ENCODE data around the gene COL5A1.

COL5A1 gene

DNA sequence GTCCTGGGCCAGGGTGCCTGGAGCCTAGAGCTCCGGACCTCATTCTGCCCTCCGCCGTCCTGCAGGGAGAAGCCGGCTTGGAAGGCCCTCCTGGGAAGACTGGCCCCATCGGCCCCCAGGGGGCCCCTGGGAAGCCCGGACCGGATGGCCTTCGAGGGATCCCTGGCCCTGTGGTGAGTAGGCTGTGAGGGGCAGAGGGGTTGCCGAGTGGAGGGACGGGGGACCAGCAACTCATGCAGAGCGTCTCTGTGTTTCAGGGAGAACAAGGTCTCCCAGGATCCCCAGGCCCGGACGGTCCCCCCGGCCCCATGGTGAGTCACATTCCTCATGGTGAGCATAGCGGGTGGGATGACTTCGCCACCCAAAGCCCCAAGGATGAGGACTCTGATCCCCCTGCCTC lies 177.0 kb downstream of the COL5A1 start:
- no peak for DNase-seq (ENCODE audit: low read depth)

DNA sequence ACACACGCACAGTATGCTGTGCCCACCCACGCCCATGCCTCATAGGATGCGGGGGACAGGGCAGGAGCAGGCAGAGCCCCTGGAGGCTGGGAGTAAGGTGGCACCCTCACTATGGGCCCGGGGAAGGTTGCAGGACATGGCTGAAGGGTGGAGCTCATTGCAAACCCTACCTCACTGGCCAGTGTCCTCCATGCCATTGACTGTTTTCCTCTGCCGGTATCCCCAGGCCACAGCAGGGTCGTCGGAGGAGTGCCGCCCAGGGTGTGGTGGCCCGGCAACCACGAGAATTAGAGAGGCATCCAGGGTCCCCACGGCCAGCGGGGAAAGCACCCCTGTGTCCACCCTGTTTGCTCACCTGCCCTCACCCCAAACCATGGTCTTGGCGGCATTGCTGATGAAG lies 179.3 kb downstream of the COL5A1 start:
- no peak for DNase-seq (ENCODE audit: low read depth)

DNA sequence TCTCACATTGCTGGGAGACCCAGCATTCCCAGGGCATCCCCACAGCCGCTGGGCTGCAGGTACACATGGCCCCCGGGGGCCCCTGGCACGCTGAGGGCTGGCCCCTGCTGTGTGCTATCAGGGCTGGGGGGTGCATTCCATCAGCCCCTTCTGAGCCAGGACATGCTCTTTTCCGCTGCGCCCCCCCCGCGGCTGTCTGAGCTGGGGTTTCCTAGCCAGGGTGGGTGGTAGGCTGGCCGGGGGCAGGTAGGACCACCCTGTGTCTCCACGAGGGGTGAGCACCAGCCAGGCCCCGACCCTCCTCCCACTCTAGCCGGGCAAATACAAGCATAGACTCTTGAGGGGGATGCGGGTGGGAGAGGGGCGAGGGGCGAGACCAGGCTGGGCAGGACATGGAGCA lies 180.9 kb downstream of the COL5A1 start:
- DNase-seq (ENCODE audit: low read depth) = no peak

DNA sequence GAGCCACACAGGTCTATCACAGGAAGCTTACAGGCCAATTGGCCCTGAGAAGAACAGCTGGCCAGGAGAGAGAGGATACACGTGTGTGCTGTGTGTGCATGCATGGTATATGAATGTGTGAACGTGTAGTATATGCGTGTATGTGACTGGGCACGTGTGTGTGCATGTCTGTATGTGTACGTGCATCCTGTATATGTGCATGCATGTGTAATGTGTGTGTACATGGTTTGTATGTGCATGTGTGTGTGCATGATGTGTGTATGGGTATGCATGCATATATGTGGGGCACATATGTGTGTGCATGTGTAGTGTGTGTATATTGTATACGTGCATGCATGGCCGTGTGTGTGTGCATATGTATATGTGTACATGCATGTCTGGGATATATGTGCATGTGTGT lies 182.0 kb downstream of the COL5A1 start:
- no peak for DNase-seq (ENCODE audit: low read depth)

DNA sequence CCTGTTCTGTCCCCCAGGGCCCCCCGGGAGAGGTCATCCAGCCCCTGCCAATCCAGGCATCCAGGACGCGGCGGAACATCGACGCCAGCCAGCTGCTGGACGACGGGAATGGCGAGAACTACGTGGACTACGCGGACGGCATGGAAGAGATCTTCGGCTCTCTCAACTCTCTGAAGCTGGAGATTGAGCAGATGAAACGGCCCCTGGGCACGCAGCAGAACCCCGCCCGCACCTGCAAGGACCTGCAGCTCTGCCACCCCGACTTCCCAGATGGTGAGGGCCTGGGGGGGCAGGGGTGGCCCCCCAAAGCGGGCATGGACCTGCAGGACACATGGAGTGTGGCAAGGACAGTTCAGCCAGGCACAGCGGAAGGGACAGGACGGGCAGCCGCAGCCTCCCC lies 183.0 kb downstream of the COL5A1 start:
- DNase-seq (ENCODE audit: low read depth) = no peak

DNA sequence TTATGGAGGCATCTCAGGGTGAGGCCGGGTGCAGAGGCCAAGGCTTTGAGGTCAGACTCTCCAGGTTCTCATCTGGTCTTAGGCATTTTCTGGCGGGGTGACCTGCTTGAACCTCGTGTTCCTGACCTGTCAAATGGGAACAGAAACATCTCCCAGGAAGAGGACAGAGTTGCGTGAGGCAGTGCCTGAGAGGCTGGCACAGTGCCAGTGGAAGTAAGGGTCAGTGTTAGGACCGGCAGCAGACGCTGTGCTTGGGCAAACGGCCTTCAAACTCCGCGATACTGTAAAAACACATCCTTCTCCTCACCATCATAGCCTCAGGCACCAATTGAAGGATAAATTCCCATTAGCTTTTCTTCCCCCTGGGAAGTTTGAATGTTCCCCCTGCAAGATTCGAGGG lies 183.4 kb downstream of the COL5A1 start:
- no peak for DNase-seq (ENCODE audit: low read depth)

DNA sequence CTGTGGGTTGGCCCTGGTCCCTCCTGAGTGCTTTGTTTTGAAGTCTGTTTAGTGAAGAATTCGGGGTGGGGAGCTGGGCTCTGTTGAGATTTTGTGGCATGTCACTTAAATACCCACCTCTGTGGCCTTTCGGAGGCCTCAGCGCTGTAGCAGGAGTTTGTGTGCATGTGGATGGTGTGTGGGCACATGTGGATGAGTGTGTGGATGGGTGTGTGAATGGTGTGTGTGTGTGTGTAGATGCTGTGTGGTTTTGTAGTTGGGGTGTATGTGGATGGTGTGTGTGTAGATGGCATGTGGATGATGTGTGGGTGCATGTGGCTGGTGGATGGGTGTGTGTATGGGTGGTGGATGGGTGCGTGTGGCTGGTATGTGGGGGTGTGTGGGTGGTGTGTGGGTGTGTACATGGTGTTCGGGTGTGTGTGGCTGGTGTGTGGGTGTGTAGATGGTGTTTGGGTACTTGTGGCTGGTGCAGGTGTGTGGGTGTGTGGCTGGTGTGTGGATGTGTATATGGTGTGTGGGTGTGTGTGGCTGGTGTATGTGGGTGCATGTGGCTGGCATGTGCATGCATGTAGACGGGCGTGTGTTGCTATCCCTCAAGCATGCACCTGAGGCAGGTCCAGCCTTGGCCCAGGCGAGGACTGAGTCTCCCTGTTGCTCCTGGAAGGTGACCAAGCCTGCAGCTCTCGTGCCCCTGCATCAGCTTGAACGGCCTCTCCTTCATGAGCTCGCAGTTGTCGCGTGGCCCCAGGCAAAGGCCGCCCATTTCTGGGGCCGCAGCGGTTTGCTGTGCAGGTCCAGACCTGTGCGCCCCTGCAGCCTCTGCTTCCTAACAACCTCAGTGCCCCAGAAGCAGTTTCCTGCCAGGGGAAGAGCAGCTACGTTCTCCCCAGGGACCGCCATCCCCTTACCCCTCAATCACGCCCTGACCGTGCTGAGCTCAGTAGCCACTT lies 185.0 kb downstream of the COL5A1 start:
- DNase-seq (ENCODE audit: low read depth) = no peak

DNA sequence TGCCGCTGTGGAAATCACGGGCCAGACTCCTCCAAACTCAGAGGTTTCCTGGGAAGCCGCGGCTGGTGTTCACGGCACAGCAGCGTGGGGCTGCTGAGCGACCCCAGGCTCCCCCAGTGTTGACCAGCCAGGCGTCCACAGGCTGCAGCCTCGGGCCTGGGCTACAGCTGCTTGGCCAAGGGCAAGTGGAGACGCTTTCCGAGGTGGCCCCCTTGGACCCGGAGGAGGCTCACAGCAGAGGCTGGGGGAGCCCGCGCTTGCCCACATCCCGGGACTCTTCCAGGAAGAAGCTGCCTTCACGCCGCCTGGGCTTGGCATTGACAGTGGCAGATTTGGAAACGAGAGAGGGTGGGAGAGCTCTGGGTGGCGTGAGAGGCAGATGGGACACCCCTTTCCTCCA lies 186.0 kb downstream of the COL5A1 start:
- no peak for DNase-seq (ENCODE audit: low read depth)

DNA sequence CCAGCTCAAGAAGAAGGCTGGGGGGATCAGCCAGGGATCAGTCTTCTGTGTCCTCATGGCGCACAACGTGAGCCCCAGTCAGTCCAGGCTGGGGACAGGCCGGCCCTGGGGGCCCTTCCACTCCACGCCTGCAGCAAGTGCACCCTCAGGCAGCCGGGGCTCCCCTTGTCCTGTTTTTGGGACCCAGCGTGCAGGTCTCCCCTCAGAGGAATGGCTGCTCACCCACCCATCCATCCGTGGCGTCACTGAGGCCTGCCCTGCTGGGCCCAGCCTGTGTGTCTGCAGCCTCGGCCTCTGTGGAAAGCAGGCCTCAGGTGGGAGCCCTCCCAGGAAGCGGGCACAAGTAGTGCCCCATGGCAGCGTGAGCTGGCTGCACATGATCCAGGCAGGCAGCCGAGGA lies 186.4 kb downstream of the COL5A1 start:
- no peak for DNase-seq (ENCODE audit: low read depth)

DNA sequence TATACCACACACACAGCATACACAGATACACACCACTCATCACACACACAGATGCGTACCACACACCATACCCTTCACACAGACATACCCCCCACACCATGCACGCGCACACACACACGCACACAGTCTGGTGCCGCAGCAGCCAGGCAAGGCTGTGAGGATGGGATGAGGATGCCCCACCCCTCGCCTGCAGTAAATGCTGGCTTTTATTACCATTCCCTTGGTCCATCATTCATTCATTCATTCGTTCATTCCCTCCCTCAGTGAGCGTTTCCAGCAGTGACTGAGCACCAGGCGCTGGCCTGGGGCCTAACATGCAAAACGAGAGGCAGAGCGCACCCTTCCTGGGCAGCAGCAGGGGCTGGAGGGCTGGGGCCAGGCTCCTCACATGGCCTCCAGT lies 187.3 kb downstream of the COL5A1 start:
- DNase-seq (ENCODE audit: low read depth) = no peak

DNA sequence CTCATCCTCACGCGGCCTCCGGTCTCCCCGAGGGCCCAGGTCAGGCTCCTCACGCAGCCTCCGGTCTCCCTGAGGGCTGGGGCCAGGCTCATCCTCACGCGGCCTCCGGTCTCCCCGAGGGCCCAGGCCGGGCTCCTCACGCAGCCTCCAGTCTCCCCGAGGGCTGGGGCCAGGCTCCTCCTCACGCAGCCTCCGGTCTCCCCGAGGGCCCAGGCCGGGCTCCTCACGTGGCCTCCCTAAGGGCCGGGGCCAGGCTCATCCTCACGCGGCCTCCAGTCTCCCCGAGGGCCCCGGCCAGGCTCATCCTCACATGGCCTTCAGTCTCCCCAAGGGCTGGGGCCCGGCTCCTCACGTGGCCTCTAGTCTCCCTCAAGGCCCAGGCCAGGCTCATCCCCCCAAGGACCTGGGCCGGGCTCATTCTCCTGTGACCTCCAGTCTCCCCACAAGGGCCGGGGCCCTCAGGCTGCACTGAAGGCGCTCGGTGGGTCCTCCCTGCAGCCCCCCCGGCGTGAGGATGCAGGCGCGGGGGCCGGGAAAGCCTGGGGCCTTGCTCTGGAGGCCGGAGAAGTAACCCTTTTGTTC lies 187.8 kb downstream of the COL5A1 start:
- DNase-seq (ENCODE audit: low read depth) = no peak

DNA sequence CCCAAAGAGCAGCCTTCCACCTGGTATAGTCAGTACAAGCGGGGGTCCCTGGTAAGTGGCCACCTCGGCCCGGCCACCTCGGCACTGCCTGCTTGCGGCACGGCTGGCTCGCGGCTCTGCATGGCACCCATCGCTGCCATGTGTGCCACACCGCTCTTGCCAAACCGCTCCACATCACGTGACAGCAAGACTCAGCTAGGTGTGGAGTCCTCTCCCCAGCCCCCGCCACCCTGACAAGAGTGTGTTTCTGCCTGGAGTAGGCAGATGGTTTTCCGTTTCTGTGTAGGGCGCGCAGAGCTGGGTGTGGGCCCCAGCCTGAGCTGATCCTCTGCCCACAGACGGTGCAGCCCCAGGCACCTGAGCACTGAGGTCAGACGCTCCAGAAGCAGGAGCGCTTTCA lies 188.5 kb downstream of the COL5A1 start:
- no peak for DNase-seq (ENCODE audit: low read depth)

DNA sequence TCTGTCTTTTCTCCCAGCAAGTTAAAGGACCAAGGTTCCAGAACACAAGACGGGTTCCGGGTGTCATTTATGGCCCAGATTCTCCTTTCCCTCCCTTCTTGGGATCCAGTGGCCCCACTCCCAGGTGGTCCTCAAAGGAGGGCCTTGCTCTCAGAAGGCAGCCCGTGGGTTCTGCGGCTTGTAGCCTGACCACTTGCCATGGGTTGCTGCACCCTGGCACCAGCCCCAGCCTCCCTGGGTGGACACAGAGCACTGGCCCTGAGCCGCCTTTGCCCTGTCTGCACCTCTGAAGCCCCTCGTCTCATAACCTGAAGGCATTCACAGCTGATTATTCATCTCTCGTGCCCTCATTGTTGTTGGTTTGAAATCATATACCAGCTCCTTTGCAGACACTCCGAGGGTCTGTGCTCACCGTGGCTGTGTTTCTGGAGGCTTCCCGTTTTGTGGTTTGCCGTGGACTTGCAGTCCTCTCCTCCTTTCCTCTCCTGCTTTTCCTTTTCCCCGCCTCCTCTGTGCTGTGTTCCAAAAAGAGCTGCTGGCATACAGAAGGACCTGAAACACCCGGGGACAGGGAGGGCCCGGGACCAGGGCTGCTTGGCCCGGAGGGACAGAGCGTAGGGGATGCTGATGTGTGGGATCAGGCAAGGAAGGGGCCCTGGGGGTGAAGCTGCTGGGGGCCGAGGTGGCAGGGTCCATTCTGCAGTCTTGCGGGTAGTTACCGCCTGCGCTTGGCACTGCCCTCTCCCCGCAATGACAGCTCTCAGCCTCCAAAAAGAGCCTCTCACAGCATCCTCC lies 189.5 kb downstream of the COL5A1 start:
- no peak for DNase-seq (ENCODE audit: low read depth)

DNA sequence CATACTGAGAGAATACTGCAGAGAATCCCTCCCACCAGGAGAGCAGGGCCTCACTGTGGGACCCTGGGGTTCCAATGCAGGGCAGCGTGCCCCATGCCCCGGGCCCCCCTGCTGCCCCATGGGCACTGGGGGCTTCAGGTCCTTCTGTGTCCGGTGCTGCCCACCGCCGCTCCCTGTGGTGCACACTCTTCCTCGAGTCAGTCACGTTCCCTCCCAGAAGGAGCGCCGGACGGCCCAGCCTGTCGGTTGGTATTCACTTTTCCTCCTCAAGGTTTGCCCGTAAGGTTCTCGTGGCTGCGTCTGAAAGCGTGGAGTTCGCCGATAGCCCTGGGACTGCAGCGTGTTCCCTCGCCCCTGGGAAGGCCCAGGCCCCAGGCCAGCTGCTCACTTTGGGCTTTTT lies 190.9 kb downstream of the COL5A1 start:
- no peak for DNase-seq (ENCODE audit: low read depth)

DNA sequence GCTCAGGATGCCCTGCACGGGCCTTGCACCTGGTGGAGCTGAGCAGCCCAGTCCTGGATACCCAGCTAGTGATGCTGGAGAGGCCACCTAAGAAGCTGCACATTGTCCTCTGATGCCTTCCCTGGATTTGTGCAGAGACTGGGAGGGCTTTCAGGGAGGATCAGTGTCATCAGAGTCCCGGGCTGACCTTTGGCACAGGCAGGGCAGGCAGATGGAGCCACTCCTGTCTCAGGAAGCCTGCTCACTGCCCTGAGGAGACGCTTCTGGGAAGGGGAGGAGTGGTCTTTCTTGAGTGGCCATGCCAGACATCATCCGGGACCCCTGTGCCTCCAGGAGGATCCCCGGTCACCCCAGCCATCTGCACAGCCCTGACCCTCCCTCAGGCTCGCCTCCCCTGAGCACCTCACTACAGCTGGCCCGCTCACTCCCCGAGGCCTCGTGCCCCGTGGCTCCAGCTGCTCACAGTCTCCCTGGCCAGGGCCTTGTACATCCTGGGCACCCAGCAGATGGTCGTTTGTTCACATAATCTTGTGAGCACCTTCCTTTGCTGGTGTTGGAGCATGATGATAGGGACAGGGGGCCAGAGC lies 191.8 kb downstream of the COL5A1 start:
- no peak for DNase-seq (ENCODE audit: low read depth)

DNA sequence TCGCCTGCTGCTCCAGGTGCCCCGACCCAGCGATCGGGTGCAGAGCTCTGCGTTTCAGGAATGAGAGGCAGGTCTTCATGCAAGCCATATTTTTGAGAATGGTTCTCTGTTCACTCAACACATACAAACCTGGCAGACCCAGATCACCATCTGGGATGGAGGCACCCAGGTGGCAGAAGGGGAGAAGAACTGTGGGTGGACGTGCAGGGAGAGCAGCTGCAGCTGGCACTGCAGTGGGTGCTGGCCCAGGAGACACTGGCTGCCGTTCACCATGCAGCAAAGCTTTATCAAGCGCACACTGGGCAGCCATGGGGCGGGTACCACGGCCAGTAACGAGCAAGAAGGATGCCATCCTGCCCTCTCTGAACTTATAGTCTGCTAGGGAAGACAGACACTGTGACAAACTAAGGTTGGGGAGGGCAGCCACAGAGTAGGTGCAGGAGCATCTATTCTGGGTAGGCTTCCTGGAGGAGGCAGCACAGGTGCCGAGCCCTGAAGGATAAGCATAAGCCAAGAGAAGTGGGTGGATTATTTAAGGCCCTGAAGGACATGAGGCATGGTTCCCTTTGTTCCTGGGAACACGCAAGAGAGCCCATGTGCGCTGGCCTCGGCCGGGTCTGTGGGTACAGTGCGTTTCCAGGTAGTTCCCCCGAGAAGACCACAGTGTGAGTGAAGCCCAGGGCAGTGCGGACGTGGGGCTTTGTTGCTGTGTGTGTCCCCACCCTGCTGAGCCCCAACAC lies 192.8 kb downstream of the COL5A1 start:
- DNase-seq (ENCODE audit: low read depth) = no peak

DNA sequence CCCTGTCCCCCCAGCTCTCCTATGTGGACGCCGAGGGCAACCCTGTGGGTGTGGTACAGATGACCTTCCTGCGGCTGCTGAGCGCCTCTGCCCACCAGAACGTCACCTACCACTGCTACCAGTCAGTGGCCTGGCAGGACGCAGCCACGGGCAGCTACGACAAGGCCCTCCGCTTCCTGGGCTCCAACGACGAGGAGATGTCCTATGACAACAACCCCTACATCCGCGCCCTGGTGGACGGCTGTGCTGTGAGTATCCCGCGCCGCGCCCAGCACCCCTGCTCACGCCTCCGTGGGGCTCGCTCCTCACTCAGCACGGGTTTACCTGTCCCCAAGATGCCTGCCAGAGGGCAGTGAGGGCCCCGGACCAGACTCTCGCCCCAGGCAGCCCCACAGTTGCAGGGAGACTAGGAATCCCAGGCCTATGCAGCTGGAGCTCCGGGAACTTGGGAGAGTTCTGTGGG lies 193.4 kb downstream of the COL5A1 start:
- no peak for DNase-seq (ENCODE audit: low read depth)

DNA sequence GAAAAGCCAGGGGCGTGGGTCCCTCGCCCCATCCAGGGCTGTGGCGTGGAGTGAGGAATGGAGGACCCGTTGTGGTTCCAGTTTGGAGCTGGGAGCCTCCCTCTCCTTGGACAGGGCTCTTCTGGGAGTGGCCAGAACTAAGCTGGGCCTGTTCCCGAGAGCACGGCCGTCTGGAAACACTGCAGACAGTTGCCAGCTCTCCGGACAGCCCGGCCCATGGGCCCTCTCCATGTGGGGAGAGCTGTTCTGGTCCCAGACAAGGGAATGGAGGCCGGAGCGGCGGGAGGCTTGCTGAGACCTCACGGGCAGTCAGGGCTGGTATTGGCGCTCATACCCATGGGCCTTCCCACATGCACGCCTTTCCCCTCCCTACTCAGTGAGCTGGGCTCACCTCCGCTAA lies 193.8 kb downstream of the COL5A1 start:
- no peak for DNase-seq (ENCODE audit: low read depth)

DNA sequence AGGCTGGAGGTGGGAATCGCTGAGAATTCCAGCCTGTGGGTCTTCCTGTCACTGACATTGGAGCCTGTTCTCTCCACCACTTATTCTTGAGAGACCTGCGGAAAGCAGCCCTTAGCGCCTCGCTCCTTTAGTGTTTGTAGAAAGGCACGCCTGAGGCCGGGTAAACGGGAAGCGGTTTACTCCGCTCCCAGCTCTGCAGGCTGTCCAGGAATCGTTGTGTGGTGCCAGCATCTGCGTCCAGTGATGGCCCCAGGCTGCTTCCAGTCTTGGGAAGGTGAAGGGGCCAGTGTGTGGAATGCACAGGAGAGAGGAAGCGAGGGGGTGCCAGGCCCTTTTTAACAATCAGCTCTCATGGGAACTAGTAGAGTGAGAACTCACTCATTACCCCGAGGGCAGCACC lies 194.4 kb downstream of the COL5A1 start:
- no peak for DNase-seq (ENCODE audit: low read depth)

DNA sequence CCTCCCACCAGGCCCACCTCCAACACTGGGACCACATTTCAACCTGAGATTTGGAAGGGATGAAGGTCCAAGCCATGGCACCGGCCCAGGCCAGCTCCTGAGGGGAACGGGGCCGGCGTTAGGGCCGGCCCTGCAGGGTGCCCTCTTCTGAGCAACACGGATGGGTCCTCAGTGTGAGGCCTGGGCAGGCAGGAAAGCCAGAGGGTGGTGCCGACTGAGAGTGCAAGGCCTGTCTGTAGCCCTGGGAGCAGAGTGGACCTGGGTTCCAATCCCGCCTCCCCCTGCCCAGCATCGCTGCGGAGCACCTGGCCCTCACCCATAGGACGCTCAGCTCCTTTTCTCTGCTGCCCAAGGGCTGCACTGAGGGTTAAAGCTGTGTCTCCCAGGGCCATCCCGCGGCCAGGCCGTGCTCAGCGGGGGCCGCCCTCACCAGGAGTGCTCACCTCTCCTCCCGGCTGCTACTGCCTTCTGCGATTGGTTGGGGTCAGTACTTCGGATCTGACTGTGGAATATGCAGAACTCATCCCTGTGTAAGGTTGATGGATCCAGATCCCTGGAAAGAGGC lies 194.9 kb downstream of the COL5A1 start:
- DNase-seq (ENCODE audit: low read depth) = no peak

DNA sequence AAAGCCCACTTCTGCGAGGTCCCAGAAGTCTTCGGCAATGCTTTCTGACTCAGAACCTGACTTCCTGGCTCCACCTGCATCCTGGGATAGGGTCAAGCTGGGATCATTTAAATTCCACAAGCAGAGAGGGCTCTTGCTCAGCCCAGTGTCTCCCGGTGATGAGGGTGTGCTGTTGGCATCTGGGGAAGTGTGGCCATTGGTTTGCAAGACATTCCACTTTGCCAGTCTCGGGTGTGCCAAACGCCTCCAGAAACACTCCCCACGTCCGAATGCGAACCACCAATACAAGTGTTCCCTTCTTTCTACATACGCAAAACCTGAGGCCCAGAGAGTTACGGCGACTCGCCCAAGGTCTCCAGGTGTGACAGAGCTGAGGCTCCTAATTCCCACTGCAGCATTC lies 195.9 kb downstream of the COL5A1 start:
- DNase-seq (ENCODE audit: low read depth) = no peak

Measured in stimulated activated CD8-positive, alpha-beta memory T cell treated with anti-CD3 and anti-CD28 coated beads, Interleukin-15, amount 100 ng/mL, for 1 hour (primary cell).